GM12878 (cell line): Measurements from ENCODE around the gene TCEA2.

Experiments
- EP300 ChIP-seq, 2 experiments: fragments of 150-350 bp in 1 of 2; IDR thresholded peaks; 2 replicates each; pipeline ENCODE4 v1.6.1; 2011 to 2012; ENCODE audit warnings: low read depth in 2 of 2, low read length in 2 of 2, borderline replicate concordance in 1 of 2, improper control_type of control experiment in 1 of 2, inconsistent platforms in 1 of 2; ENCODE audit not compliant: control insufficient read depth in 1 of 2
- EZH2 ChIP-seq: IDR thresholded peaks from 2 replicates; pipeline ENCODE4 v1.6.1; 2012; ENCODE audit warnings: low read depth, mild to moderate bottlenecking, control low read depth, inconsistent platforms, low read length, borderline replicate concordance; ENCODE audit not compliant: control insufficient read depth

- TF ChIP-seq EZH2 (no peak), EP300 (IDR thresholded peaks at IDR 0.05; ENCODE audit: borderline replicate concordance in 1 of 2, control insufficient read depth in 1 of 2, low read depth in 2 of 2, low read length in 2 of 2) (no peak)
These were observed 8.9 kb upstream of the TCEA2 start for GRCh38 chr20:64053841-64054661.
